Measurements from ENCODE around the gene GRID1. TPM values are rescaled to one million over a fixed set of nuclear protein-coding genes. Genes with fewer than 3 reads are reported as not detected.

Gene GRID1
- total RNA-seq, 4 donors from 2014 or later = 0.88 to 7.3 (median 4.1) TPM

DNA sequence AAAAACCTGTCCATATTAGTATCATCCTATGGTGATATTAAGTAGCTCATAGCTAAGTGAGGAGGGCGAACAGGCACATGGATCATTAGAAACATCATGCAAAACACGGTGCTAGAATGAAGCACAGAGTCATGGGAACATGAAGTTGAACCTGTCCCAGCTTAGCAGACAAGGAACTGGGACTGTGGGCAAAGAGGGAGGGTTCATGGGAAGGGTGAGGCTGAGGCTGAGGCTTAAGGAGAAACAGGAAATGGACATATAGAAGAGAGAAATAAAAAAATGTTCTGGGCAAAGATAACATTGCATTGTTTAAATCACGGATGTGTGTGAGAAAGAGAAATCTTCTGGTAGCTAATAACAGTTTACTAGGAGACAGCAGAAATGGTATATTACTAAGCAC is 708.1 kb downstream of the GRID1 start:
- TF ChIP-seq, protein P1, sequence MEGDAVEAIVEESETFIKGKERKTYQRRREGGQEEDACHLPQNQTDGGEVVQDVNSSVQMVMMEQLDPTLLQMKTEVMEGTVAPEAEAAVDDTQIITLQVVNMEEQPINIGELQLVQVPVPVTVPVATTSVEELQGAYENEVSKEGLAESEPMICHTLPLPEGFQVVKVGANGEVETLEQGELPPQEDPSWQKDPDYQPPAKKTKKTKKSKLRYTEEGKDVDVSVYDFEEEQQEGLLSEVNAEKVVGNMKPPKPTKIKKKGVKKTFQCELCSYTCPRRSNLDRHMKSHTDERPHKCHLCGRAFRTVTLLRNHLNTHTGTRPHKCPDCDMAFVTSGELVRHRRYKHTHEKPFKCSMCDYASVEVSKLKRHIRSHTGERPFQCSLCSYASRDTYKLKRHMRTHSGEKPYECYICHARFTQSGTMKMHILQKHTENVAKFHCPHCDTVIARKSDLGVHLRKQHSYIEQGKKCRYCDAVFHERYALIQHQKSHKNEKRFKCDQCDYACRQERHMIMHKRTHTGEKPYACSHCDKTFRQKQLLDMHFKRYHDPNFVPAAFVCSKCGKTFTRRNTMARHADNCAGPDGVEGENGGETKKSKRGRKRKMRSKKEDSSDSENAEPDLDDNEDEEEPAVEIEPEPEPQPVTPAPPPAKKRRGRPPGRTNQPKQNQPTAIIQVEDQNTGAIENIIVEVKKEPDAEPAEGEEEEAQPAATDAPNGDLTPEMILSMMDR (IDR thresholded peaks at IDR 0.05) = no peak
- TF ChIP-seq POLR2A (IDR thresholded peaks at IDR 0.05) = no peak
- no peak for DNase-seq
- Histone ChIP-seq H3K9me3 (no peaks in the 10 kb centered on the region), H3K36me3 (no peaks in the 10 kb centered on the region), H3K27ac (no peak overlapping the region), H3K4me3 (no peak overlapping the region), H3K4me1 (no peaks in the 10 kb centered on the region), H3K27me3 (no peaks in the 10 kb centered on the region)
- intact Hi-C loops (cut with DNase I; ENCODE audit: low total_unique reads) = no loop called here

DNA sequence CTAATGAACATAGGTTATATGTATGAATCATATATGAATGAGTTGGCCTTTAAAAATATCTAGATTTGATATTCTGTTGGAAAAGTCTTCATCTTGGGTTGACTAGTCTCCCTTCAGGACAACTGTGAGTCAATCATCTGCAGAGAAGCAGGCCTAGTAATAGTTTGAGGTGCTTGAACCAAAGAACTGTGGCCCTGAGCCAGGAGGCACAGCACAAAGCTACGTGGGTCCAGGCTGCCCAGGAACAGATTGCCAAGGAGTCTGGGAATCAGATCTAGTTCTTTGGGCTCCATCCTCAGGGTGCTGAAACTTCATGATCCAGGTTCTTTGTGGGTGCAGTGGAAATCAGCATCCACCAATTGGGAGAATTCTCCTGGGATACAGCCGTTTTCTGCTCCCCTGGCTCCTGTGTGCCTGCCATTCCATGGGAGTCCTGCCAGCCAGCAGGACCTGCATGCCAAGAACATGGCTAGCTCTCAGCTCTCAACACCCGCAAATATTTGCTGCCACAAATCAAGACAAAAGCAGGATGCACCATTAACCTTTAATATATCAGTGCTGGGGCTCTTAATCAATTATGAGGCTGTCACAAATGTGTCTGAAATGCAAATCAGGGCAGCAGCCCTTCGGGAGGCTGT is 709.0 kb downstream of the GRID1 start:
- Histone ChIP-seq H3K36me3 (no peaks in the 10 kb centered on the region), H3K9me3 (no peaks in the 10 kb centered on the region), H3K27ac (no peak overlapping the region), H3K27me3 (no peaks in the 10 kb centered on the region), H3K4me1 (no peaks in the 10 kb centered on the region), H3K4me3 (no peak overlapping the region)
- intact Hi-C loops (cut with DNase I; ENCODE audit: low total_unique reads) = no loop called here
- no peak for TF ChIP-seq POLR2A (IDR thresholded peaks at IDR 0.05)
- TF ChIP-seq, protein P1 (IDR thresholded peaks at IDR 0.05) = no peak
- DNase-seq = no peak

DNA sequence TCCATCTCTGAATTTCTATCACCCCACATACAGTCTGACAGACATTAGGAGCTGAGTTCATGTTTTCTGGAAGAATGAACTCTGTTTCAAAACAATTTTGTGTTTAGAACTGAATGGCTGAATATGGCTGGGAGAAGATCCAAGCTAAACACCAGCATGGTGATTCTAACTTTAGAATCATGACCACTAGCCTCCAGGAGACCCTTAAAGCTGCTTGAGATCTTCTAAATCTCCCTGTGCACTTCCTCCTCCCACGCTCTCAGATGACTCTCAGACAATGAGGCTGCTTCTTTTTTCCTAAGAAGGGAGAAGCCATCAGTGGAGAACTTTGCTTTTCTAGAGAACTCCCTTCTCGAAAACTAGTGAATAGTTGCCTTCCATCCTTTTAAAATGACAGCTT is 711.2 kb downstream of the GRID1 start:
- intact Hi-C loops (cut with DNase I; ENCODE audit: low total_unique reads) = no loop called here
- H3K4me1 ChIP-seq = no peaks in the 10 kb centered on the region
- H3K27ac ChIP-seq = no peak overlapping the region
- no peaks in the 10 kb centered on the region for H3K9me3 ChIP-seq
- H3K36me3 ChIP-seq = no peaks in the 10 kb centered on the region
- no peak overlapping the region for H3K4me3 ChIP-seq
- no peak for DNase-seq
- TF ChIP-seq, protein P1 (IDR thresholded peaks at IDR 0.05) = no peak
- TF ChIP-seq POLR2A (IDR thresholded peaks at IDR 0.05) = no peak
- no peaks in the 10 kb centered on the region for H3K27me3 ChIP-seq

DNA sequence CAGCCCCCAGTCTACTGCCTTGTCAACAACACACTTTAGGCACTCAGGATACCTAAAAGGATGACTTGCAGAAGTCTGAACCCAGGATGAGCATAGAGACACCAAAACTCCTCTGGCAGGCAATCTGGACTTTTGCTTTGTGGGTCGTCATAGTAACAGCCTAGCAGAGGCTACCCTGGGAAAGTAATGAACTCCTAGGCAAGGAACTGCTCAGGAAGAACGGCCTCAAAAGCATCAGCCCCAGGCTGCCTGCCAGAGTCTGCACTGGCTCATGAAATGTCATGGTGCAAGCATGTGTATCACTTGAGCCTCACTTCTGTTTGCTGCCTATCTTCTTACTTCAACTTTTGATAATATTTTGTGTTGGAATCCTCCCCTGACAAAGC is 715.1 kb downstream of the GRID1 start:
- H3K27me3 ChIP-seq = no peaks in the 10 kb centered on the region
- no peak overlapping the region for H3K4me3 ChIP-seq
- DNase-seq = no peak
- no peaks in the 10 kb centered on the region for H3K9me3 ChIP-seq
- H3K36me3 ChIP-seq = no peaks in the 10 kb centered on the region
- intact Hi-C loops (cut with DNase I; ENCODE audit: low total_unique reads) = no loop called here
- TF ChIP-seq, protein P1 (IDR thresholded peaks at IDR 0.05) = no peak
- TF ChIP-seq POLR2A (IDR thresholded peaks at IDR 0.05) = no peak
- no peak overlapping the region for H3K27ac ChIP-seq
- no peaks in the 10 kb centered on the region for H3K4me1 ChIP-seq

DNA sequence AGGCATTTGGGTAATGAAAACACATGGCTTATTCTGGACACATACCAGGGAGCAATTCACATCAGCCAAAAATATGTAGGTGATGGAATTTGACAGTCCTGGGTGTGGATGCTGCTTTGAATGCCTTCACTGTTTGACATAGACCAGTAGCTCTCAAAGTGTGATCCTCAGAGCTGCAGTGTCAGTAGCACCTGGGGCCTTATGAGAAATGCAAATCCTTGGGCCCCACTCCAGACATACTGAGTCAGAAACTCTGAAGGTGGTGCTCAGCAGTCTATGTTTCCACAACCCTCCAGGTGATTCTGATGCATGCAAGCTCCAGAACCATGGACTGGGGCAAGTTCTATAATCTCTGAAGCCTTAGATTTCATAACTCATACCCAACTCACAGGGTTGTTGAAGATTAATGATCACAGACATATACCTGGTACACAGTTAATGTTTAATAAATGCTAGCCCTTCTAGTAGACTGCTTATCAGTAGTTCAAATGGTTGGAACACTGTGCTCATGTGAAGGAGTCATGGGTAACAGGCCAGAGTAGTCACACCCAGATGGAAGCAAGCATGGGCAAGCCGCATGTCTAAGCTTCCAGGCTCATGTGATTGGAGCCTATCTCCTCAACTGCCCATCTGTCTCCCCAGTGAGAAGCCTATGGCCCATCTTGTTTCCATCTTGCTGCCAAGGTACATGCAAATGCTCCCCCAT is 715.7 kb downstream of the GRID1 start:
- DNase-seq = no peak
- Histone ChIP-seq H3K4me3 (no peak overlapping the region), H3K36me3 (no peaks in the 10 kb centered on the region), H3K9me3 (no peaks in the 10 kb centered on the region), H3K27ac (no peak overlapping the region), H3K4me1 (no peaks in the 10 kb centered on the region), H3K27me3 (no peaks in the 10 kb centered on the region)
- intact Hi-C loops (cut with DNase I; ENCODE audit: low total_unique reads) = no loop called here
- TF ChIP-seq, protein P1 (IDR thresholded peaks at IDR 0.05) = no peak
- TF ChIP-seq POLR2A (IDR thresholded peaks at IDR 0.05) = no peak
